ENCODE data around the gene BARX2.

The BARX2 gene

DNA sequence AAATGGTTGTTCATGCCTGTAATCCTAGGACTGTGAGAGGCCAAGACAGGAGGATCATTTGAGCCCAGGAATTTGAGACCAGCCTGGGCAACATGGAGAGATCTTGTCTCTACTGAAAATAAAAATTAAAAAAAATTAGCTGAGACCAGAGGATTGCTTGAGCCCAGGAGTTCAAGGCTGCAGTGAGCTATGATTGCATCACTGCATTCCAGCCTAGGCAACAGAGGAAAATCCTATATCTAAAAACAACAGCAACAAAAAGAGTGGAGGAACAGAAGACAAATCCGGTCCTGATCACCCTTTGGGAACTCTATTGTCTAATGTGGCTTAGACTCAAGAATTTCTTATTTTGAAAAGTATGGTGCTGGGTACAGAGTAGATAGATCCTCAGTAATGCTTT lies 17.3 kb downstream of the BARX2 start:
- DNase-seq (ENCODE audit: low spot score) = no peak
- TF ChIP-seq, protein P1, sequence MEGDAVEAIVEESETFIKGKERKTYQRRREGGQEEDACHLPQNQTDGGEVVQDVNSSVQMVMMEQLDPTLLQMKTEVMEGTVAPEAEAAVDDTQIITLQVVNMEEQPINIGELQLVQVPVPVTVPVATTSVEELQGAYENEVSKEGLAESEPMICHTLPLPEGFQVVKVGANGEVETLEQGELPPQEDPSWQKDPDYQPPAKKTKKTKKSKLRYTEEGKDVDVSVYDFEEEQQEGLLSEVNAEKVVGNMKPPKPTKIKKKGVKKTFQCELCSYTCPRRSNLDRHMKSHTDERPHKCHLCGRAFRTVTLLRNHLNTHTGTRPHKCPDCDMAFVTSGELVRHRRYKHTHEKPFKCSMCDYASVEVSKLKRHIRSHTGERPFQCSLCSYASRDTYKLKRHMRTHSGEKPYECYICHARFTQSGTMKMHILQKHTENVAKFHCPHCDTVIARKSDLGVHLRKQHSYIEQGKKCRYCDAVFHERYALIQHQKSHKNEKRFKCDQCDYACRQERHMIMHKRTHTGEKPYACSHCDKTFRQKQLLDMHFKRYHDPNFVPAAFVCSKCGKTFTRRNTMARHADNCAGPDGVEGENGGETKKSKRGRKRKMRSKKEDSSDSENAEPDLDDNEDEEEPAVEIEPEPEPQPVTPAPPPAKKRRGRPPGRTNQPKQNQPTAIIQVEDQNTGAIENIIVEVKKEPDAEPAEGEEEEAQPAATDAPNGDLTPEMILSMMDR (conservative IDR thresholded peaks at IDR 0.05; ENCODE audit: low read depth) = no peak
- H3K27ac ChIP-seq = no peak overlapping the region
- CTCF ChIA-PET = no interaction called here
- POLR2A ChIA-PET (ENCODE audit: low non-redundant PET) = no interaction called here

DNA sequence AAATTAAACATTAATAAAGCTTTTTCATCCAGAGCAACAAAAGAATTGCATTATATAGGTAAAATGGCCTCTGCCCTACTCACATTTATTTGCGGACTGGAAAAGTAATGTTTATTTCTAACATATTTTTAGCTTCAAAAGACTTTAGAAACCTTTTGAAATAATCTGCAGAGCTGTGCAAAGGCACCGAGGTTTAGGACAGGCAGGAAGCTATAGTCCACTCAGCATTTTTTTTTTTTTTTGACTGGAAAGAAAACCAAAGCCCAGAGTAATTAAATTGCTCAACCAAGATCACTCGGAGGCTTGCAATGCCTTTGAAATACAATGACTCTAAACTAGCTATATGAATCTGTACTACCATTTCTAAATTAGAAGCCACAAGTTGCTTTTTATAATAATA lies 19.1 kb downstream of the BARX2 start:
- H3K27ac ChIP-seq = no peak overlapping the region
- ChIA-PET CTCF (no interaction called here), POLR2A (ENCODE audit: low non-redundant PET) (no interaction called here)
- TF ChIP-seq, protein P1 (conservative IDR thresholded peaks at IDR 0.05; ENCODE audit: low read depth) = no peak
- no peak for DNase-seq (ENCODE audit: low spot score)

DNA sequence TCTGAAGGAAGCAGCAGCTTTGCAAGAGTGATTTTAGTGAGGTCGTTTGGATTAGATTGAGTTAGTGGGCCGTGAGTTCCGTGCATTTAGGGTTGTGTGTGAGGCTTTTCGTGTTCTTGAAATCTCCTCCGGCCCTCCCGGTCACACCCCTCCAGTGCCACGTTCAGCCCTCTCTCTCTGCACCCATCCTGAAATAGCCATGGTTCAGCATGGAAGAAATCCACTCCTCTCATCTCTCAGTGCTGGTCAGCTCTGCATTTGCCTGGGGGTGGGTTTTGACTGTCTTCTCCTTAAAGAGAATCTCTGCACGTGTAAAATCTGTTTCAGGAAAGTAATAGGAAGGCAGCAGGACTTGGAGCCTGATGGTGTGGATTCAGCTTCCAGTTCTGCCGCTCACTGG lies 19.8 kb downstream of the BARX2 start:
- H3K27ac ChIP-seq = no peak overlapping the region
- ChIA-PET CTCF (no interaction called here), POLR2A (ENCODE audit: low non-redundant PET) (no interaction called here)
- TF ChIP-seq, protein P1 (conservative IDR thresholded peaks at IDR 0.05; ENCODE audit: low read depth) = no peak
- no peak for DNase-seq (ENCODE audit: low spot score)

DNA sequence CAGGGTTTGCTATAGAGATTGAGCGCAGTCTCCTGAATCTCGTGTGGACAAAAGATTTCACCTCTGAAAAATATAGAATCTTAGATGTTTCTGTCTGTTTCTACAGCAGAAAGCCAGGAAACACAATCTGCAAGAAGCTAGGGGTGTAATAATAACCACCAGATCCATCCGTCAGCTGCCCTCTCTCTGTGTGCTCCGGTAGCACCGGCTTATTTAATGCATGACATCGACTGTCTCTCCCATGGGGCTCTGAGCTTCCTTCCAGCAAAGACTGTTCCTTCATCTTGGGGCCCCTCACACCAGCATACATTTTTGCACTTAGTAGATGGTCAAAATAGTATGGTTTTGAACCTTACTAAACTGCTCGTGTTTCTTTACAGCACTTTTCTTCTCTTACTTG lies 20.2 kb downstream of the BARX2 start:
- ChIA-PET CTCF (no interaction called here), POLR2A (ENCODE audit: low non-redundant PET) (no interaction called here)
- no peak for DNase-seq (ENCODE audit: low spot score)
- H3K27ac ChIP-seq = no peak overlapping the region
- TF ChIP-seq, protein P1 (conservative IDR thresholded peaks at IDR 0.05; ENCODE audit: low read depth) = no peak

DNA sequence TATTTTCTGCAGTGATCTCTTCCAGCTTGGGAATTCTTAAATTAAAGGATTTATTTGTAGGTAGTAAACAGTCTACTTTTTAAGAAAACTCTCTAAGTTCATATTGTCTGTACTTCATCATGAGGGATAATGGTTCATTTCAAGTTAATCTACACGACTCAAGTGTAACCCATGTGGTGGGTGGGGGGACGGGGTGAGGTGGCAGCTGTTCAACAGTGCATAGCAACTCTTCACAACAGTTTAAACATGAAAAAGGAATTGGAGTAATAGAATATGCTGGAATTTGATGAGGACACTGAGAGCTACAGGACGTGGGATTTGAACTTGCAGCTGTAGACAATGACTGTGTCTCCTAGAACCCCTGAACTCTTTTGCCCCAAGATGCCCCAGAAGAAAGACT lies 20.8 kb downstream of the BARX2 start:
- CTCF ChIA-PET = no interaction called here
- TF ChIP-seq, protein P1 (conservative IDR thresholded peaks at IDR 0.05; ENCODE audit: low read depth) = no peak
- DNase-seq (ENCODE audit: low spot score) = no peak
- no peak overlapping the region for H3K27ac ChIP-seq
- POLR2A ChIA-PET (ENCODE audit: low non-redundant PET) = no interaction called here

DNA sequence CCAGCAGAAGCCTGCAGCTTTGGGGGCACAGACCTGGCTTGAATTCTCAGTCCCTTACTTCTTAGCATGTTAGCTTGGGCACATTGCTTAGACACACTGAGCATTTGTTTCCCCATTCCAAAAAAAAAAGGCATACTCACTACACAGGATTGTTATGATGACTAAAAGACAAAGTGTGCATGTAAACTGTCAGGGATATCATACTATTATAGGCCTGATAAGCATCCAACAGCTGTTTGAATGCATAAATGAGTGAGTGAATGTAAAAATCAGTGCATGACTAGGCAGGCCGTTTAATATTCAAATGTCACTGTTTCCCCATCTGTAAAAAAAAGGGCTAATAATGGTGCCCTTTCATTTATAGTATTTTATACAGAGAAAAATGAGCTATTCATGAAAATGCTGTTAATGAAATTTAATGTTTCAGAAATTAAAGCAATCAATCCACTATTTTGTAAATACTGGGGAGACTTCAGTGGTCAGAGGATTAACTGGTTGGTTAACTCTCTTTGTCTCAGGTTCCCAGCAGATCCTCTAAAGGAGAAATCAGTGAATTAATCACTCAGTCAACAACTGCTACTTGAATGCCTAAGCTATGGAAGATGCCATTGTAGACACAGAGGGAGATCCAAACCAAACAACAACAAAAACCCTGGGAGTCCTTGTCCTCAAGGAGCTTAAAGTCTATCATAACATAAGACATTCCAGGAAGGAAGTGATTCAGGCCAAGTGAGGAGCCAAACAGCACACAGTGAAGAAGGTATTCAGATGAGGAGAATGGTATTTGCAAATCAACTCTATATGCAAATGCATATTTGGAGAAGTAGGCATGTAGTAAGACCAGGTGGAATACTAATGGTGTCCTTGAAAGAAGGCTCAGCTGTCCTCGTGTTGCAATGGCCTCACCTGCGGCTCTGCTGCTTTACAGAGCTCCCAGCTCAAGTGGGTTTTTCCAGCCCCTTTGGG lies 26.8 kb downstream of the BARX2 start:
- no peak for DNase-seq (ENCODE audit: low spot score)
- TF ChIP-seq, protein P1 (conservative IDR thresholded peaks at IDR 0.05; ENCODE audit: low read depth) = no peak
- ChIA-PET CTCF (no interaction called here), POLR2A (ENCODE audit: low non-redundant PET) (no interaction called here)
- no peak overlapping the region for H3K27ac ChIP-seq
